ENCODE measurements around the gene UQCC2.

Gene UQCC2

DNA sequence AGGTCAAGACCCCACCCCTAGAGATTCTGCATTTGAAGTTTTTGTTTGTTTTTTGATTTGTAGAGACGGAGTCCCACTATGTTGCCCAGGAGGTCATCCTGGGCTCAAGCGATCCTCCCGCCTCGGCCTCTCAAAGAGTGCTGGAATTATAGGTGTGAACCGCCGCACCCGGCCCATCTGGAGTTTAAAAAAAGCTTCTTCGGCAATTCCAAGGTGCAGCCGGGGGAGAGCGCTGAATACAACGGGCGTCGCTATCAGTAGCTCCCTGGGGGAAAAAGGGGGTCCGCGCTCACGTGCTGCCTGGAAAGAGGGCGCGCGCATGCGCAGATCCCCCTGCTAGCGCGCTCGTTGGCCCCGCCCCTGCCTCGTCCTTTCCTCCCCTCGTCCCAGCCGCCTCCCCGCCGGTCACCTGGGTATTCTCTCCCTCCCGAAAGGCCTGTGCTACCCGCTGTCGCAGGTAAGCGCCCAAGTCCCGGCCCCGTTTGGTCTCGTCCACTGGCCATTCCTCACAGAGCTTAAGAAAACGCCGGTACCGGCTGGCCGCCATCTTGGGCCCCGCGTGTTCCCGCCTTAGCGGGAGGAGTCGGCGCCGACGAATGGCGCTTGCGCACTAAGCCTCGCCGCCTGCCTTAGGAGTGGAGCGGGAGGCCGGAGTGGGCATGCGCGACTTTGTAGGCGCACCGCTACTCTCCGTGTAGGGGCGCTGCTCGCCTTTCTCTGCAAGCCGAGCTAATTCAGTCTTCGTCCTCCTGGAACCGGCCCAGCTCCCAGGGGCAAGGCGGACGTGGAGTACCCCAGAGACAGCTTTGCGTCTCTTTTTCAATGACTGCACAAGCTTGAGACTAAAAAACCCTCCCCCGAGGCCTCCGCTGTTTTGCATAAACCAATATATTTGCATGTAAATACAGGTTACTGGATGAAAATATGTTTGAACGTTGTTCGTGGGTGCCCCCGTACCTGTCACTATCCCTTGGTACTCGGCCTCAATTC lies at the start of gene UQCC2:
Gene UQCC2 (minus strand): TSS at position 561 of the 990 bp plus-strand sequence. CDS start 14 bp downstream, at position 547.
- TF ChIP-seq, protein P1, sequence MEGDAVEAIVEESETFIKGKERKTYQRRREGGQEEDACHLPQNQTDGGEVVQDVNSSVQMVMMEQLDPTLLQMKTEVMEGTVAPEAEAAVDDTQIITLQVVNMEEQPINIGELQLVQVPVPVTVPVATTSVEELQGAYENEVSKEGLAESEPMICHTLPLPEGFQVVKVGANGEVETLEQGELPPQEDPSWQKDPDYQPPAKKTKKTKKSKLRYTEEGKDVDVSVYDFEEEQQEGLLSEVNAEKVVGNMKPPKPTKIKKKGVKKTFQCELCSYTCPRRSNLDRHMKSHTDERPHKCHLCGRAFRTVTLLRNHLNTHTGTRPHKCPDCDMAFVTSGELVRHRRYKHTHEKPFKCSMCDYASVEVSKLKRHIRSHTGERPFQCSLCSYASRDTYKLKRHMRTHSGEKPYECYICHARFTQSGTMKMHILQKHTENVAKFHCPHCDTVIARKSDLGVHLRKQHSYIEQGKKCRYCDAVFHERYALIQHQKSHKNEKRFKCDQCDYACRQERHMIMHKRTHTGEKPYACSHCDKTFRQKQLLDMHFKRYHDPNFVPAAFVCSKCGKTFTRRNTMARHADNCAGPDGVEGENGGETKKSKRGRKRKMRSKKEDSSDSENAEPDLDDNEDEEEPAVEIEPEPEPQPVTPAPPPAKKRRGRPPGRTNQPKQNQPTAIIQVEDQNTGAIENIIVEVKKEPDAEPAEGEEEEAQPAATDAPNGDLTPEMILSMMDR (IDR thresholded peaks at IDR 0.05; ENCODE audit: extremely low read depth, missing control alignments): peak; percentile 55
- peak; percentile 94 for DNase-seq (ENCODE audit: low spot score)

DNA sequence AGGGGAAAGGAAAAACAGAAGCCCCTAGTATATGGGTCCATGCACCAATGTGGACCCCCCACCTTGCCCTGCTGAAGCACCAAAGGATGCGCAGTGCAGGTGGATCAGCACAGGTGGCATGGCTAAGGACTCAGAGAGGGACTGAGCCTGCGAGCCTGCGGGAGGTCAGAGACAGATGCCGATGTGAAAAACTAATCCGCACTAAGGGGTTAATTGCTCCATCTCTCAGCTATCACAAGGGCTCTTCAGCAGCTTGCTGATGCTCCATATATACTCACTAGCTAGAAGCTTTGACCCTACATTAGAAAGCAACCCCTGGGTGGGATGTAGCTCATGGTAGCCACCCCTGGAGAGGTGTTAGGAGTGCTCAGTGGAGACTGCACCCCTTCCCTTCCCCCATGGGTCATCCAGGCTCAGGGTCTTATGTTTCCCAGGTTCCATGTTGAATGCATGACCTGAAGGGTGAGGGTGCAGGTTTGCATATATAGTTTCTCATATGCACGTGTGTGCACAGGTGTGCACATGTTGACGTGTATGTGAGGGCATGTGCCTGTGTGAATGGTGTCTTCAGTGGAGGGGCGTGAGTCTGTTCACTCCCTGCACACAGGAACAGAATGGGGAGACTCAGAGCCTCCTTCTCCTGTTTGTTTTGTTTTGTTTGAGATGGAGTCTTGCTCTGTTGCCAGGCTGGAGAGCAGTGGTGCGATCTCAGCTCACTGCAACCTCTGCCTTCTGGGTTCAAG lies 48.6 kb upstream of the UQCC2 start:
- TF ChIP-seq, protein P1 (IDR thresholded peaks at IDR 0.05; ENCODE audit: extremely low read depth, missing control alignments): no peak
- no peak for DNase-seq (ENCODE audit: low spot score)

DNA sequence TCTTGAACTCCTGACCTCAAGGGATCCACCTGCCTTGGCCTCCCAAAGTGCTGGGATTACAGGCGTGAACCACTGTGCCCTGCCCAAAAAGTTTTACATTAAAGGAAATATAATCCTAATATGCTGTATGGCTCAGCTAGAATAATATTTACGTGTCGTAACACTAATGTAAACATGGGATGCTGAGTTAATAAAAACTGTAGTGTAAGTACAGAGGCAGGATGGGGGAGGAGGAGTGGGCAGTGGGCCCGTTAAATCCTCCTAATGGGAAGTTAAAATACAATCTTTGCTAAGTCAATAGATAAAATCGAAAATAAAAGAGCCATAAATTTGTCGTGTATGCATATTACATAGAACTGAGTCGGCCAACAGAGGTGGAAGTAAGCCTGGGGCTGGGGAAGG lies 47.3 kb upstream of the UQCC2 start:
- DNase-seq (ENCODE audit: low spot score): no peak
- TF ChIP-seq, protein P1 (IDR thresholded peaks at IDR 0.05; ENCODE audit: extremely low read depth, missing control alignments): no peak

DNA sequence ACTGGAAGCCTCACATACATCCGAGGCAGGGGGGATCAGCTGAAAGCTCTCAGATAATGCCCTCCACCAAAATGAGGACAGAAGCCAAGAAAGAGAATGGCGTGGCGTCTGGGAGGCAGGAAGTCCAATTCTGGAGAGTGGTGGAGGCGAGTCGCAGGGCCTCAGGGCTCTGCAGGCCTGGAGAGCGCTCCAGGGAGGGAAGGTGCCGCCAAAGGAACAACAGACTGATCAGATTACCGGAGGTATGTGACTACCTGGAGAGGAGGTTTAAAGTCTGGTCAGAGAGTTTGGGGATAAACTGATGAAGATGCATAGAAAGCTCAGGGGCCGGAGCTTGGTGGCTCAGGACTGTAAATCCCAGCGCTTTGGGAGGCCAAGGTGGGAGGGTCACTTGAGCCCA lies 46.4 kb upstream of the UQCC2 start:
- no peak for DNase-seq (ENCODE audit: low spot score)
- TF ChIP-seq, protein P1 (IDR thresholded peaks at IDR 0.05; ENCODE audit: extremely low read depth, missing control alignments): no peak

DNA sequence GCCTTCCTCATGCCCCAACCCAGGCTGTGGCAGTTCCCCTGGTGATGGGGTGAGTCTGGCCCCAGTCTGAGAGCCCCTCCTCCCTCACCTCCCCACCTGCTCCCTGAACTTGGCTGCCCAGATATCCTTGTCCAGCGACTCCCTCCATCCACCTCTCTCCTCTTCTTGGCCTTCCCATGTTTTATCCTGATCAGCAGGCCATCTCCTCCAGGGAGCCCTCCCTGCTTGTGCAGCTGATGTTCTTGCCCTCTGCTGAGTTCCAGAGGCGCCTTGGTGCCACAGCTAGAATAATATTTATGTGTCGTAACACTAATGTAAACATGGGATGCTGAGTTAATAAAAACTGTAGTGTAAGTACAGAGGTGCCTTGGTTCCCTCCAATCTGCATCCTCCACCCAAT lies 45.6 kb upstream of the UQCC2 start:
- no peak for DNase-seq (ENCODE audit: low spot score)
- TF ChIP-seq, protein P1 (IDR thresholded peaks at IDR 0.05; ENCODE audit: extremely low read depth, missing control alignments): no peak

DNA sequence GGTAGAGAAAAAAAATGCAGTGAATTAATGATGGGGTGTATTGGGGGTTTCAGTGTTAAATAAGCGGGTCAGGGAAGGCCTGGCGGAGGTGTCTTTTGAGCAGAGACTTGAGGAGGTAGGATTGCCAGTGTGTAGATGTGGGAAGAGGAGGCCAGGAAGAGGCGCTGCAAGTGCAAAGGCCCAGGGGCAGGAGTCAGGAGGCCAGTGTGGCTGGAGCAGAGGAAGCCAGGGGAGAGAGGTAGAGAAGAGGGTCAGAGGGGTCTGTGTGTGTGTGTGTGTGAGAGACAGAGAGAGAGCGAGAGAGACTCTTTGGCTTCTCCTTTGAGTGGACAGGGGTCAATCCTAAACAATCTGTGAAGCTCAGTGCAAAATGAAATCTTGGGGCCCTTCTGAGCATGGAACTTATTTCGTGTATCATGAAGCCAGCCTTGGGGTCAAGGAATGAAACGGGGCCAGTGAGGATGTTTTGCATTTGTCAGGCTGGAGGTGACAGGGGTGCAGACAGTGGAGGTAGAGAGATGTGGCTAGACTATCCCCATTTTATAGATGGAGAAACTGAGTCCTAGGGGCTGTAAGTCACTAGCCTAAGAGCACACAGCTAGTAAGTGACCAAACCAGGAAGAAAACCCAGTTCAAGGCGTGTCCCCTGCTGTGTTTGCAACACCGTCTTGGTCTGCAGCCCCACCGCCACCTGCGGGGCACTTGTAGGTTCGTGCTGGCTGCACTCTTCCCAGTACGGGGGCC lies 44.9 kb upstream of the UQCC2 start:
- no peak for DNase-seq (ENCODE audit: low spot score)
- TF ChIP-seq, protein P1 (IDR thresholded peaks at IDR 0.05; ENCODE audit: extremely low read depth, missing control alignments): no peak
